Measurements from ENCODE around the gene MYO7A.
A peak's percentile ranks its signal among the peaks of the same experiment; 100 is the strongest.

Gene MYO7A

GRCh38 chr11:77112641-77113381, 15.2 kb upstream of the MYO7A start:
- no peak for DNase-seq

GRCh38 chr11:77113382-77114088, 14.5 kb upstream of the MYO7A start:
- DNase-seq = peak; percentile 79

- DNase-seq = no peak
These were observed 14.0 kb upstream of the MYO7A start for GRCh38 chr11:77114089-77114463.

- peak; percentile 45 for DNase-seq
These were observed 12.8 kb upstream of the MYO7A start for GRCh38 chr11:77115181-77115611.

- no peak for DNase-seq
These were observed 12.1 kb upstream of the MYO7A start for GRCh38 chr11:77115956-77116355.

GRCh38 chr11:77117492-77117891, 10.6 kb upstream of the MYO7A start:
- no peak for DNase-seq

- no peak for DNase-seq
These were observed 10.0 kb upstream of the MYO7A start for GRCh38 chr11:77118086-77118485.

- DNase-seq = no peak
These were observed 9.1 kb upstream of the MYO7A start for GRCh38 chr11:77118971-77119370.

GRCh38 chr11:77119531-77119936, 8.5 kb upstream of the MYO7A start:
- no peak for DNase-seq

- DNase-seq = no peak
These were observed 7.5 kb upstream of the MYO7A start for GRCh38 chr11:77120571-77120970.

GRCh38 chr11:77121096-77121640, 6.9 kb upstream of the MYO7A start:
- no peak for DNase-seq

- DNase-seq = no peak
These were observed 6.0 kb upstream of the MYO7A start for GRCh38 chr11:77121876-77122575.

- DNase-seq = no peak
These were observed 5.4 kb upstream of the MYO7A start for GRCh38 chr11:77122576-77123212.

GRCh38 chr11:77123591-77123990, 4.5 kb upstream of the MYO7A start:
- DNase-seq = no peak

GRCh38 chr11:77124041-77124440, 4.0 kb upstream of the MYO7A start:
- no peak for DNase-seq

GRCh38 chr11:77124488-77124887, 3.6 kb upstream of the MYO7A start:
- no peak for DNase-seq

GRCh38 chr11:77125191-77125590, 2.9 kb upstream of the MYO7A start:
- no peak for DNase-seq

- DNase-seq = no peak
These were observed 2.4 kb upstream of the MYO7A start for GRCh38 chr11:77125695-77126094.

GRCh38 chr11:77126156-77126775, 1.8 kb upstream of the MYO7A start:
- no peak for DNase-seq

- DNase-seq = no peak
These were observed 1.2 kb upstream of the MYO7A start for GRCh38 chr11:77126861-77127234.

- DNase-seq = peak; percentile 69
These were observed 673 bp upstream of the MYO7A start for GRCh38 chr11:77127235-77127911.
